Measurements from ENCODE around the gene ZNF276.

- no peak for TF ChIP-seq CTCF (IDR thresholded peaks at IDR 0.05; ENCODE audit: low read length)
- TF ChIP-seq EZH2 (IDR thresholded peaks at IDR 0.05; ENCODE audit: borderline replicate concordance, low read length), result no peak
Observed at GRCh38 chr16:89720813-89721545, at the start of gene ZNF276, which contains the start of gene VPS9D1.

All from OCI-LY1 (cell line).